Measurements from ENCODE around the gene KCNIP4. TPM values are rescaled to one million over a fixed set of nuclear protein-coding genes. Genes with fewer than 3 reads are reported as not detected.

The KCNIP4 gene
- polyA plus RNA-seq, 1 donor (not counting 4 experiments of a cell fraction or from before 2014, with no cell fraction given), result 0.07 TPM

GRCh38 chr4:21347142-21347541 is 601.4 kb downstream of the KCNIP4 start:
- Histone ChIP-seq H3K4me3 (ENCODE audit: control insufficient read depth in 2 of 3, extremely low read depth in 1 of 3, insufficient read depth in 2 of 3, low read depth in 1 of 3, low read length in 3 of 3) (no peak overlapping the region), H3K9me1 (ENCODE audit: control insufficient read depth, extremely low read depth, insufficient read depth, low read length) (no peaks in the 10 kb centered on the region), H3K36me3 (ENCODE audit: control insufficient read depth in 2 of 2, extremely low read depth in 1 of 2, insufficient read depth in 2 of 2, low read length in 2 of 2) (no peaks in the 10 kb centered on the region), H3K4me1 (ENCODE audit: control insufficient read depth, extremely low read depth, insufficient read depth, low read length) (no peaks in the 10 kb centered on the region), H4K20me1 (ENCODE audit: control insufficient read depth, extremely low read depth, insufficient read depth, low read length) (no peaks in the 10 kb centered on the region), H3K27ac (ENCODE audit: control insufficient read depth, insufficient read depth, low read length) (no peak overlapping the region), H3K9ac (ENCODE audit: control insufficient read depth, extremely low read depth, insufficient read depth, low read length) (no peak overlapping the region), H3K27me3 (ENCODE audit: control insufficient read depth, extremely low read depth, insufficient read depth, low read length) (no peaks in the 10 kb centered on the region), H3K4me2 (ENCODE audit: control insufficient read depth, extremely low read depth, insufficient read depth, low read depth, low read length) (no peak overlapping the region), H3K9me3 (ENCODE audit: control insufficient read depth, low read depth, low read length) (no peaks in the 10 kb centered on the region), H2AFZ (ENCODE audit: control insufficient read depth, low read length) (no peak overlapping the region), H3K79me2 (ENCODE audit: control insufficient read depth, insufficient read depth, low read length) (no peaks in the 10 kb centered on the region)
- dilution Hi-C loops (cut with MboI; ENCODE audit: extremely low pct_ligation_motif_present, low sequenced_read_pairs), result no loop called here
- no peak for DNase-seq (ENCODE audit: low read depth, low spot score)
- TF ChIP-seq EZH2 (IDR thresholded peaks at IDR 0.05; ENCODE audit: low read length), result no peak
- TF ChIP-seq, protein P1, sequence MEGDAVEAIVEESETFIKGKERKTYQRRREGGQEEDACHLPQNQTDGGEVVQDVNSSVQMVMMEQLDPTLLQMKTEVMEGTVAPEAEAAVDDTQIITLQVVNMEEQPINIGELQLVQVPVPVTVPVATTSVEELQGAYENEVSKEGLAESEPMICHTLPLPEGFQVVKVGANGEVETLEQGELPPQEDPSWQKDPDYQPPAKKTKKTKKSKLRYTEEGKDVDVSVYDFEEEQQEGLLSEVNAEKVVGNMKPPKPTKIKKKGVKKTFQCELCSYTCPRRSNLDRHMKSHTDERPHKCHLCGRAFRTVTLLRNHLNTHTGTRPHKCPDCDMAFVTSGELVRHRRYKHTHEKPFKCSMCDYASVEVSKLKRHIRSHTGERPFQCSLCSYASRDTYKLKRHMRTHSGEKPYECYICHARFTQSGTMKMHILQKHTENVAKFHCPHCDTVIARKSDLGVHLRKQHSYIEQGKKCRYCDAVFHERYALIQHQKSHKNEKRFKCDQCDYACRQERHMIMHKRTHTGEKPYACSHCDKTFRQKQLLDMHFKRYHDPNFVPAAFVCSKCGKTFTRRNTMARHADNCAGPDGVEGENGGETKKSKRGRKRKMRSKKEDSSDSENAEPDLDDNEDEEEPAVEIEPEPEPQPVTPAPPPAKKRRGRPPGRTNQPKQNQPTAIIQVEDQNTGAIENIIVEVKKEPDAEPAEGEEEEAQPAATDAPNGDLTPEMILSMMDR (optimal IDR thresholded peaks at IDR 0.05 in 1 of 3, IDR thresholded peaks at IDR 0.05 in 1 of 3, conservative IDR thresholded peaks at IDR 0.05 in 1 of 3; ENCODE audit: extremely low read depth in 1 of 3, insufficient read depth in 2 of 3, low read length in 3 of 3), result no peak
- FAIRE-seq, result no peak

DNA sequence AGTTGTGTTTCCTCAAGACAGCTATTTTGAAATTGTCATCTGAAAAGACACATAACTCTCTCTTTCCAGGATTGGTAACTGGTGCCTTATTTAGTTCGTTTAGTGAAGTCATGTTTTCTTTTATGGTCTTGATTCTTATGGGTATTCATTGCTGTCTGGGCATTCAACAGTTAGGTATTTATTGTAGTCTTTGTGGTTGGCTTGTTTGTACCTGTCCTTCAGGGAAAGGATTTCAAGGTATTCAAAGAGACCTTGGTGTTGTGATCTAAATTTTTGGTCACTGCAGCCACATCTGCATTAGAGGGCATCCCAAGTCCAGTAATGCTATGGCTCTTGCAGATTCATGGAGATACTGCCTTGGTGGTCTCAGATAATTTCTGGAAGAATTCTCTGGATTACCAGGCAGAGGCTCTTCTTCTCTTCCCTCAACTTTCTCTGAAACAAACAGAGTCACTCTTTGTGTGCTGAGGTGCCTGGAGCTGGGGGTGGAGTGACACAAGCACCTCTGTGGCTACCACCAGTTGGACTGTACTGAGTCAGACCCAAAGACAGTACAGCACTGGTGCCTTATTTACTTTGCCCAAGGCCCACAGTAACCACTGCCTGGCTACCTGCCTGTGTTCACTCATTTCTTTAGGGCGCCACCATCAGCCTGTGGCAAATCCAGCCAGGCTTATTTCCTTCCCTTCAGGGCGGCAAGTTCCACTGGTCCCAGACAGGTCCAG is 620.4 kb downstream of the KCNIP4 start:
- FAIRE-seq, result no peak
- Histone ChIP-seq H3K9me3 (ENCODE audit: control insufficient read depth, low read depth, low read length) (no peaks in the 10 kb centered on the region), H3K4me1 (ENCODE audit: control insufficient read depth, extremely low read depth, insufficient read depth, low read length) (no peaks in the 10 kb centered on the region), H2AFZ (ENCODE audit: control insufficient read depth, low read length) (no peak overlapping the region), H3K79me2 (ENCODE audit: control insufficient read depth, insufficient read depth, low read length) (no peaks in the 10 kb centered on the region), H3K27me3 (ENCODE audit: control insufficient read depth, extremely low read depth, insufficient read depth, low read length) (no peaks in the 10 kb centered on the region), H3K27ac (ENCODE audit: control insufficient read depth, insufficient read depth, low read length) (no peak overlapping the region), H3K9me1 (ENCODE audit: control insufficient read depth, extremely low read depth, insufficient read depth, low read length) (no peaks in the 10 kb centered on the region), H3K9ac (ENCODE audit: control insufficient read depth, extremely low read depth, insufficient read depth, low read length) (no peak overlapping the region), H4K20me1 (ENCODE audit: control insufficient read depth, extremely low read depth, insufficient read depth, low read length) (no peaks in the 10 kb centered on the region), H3K4me3 (ENCODE audit: control insufficient read depth in 2 of 3, extremely low read depth in 1 of 3, insufficient read depth in 2 of 3, low read depth in 1 of 3, low read length in 3 of 3) (no peak overlapping the region), H3K36me3 (ENCODE audit: control insufficient read depth in 2 of 2, extremely low read depth in 1 of 2, insufficient read depth in 2 of 2, low read length in 2 of 2) (no peaks in the 10 kb centered on the region), H3K4me2 (ENCODE audit: control insufficient read depth, extremely low read depth, insufficient read depth, low read depth, low read length) (no peak overlapping the region)
- dilution Hi-C loops (cut with MboI; ENCODE audit: extremely low pct_ligation_motif_present, low sequenced_read_pairs), result no loop called here
- DNase-seq (ENCODE audit: low read depth, low spot score), result no peak
- TF ChIP-seq, protein P1 (optimal IDR thresholded peaks at IDR 0.05 in 1 of 3, IDR thresholded peaks at IDR 0.05 in 1 of 3, conservative IDR thresholded peaks at IDR 0.05 in 1 of 3; ENCODE audit: extremely low read depth in 1 of 3, insufficient read depth in 2 of 3, low read length in 3 of 3), result no peak
- no peak for TF ChIP-seq EZH2 (IDR thresholded peaks at IDR 0.05; ENCODE audit: low read length)

Data from keratinocyte (primary cell).